Stimulated activated naive CD8-positive, alpha-beta T cell treated with anti-CD3 and anti-CD28 coated beads, Interleukin-15, Interleukin-2, amounts not matched to agents 100 U/mL and 50 U/mL, for 24 hours (primary cell): Measurements from ENCODE around the gene ZSCAN2.

Experiments
- ATAC-seq: fragments of 150-1000 bp; cut with Tn5 transposase; one replicate; pipeline ENCODE4 v1.10.0; 2021
- DNase-seq: peaks from one replicate; pipeline ENCODE4 v3.0.0; 2021

The ZSCAN2 gene

GRCh38 chr15:84671211-84671610, 70.4 kb downstream of the ZSCAN2 start:
- ATAC-seq (no peak), DNase-seq (no peak)
